Right atrium auricular region (tissue), 2 donors: ENCODE data around the gene ADSS1. TPM values are rescaled to one million over a fixed set of nuclear protein-coding genes. Genes with fewer than 3 reads are reported as not detected.
"Not testable (repeated sequence)": the region's sequence is repeated elsewhere in the genome, so short reads cannot be mapped to it uniquely, and the experiment has no call there.

Source experiments
- DNase-seq: peaks from one replicate; pipeline ENCODE4 v3.0.0-alpha.2; 2019; ENCODE audit warnings: low spot score
- H3K27ac ChIP-seq, 2 donors: fragments of 200-600 bp; sonication (generic); 1 replicate in 1 of 2; 2 replicates in 1 of 2; pipeline ENCODE4 v1.5.1; 2016 to 2019
- H3K27me3 ChIP-seq, 2 donors: fragments of 200-600 bp; sonication (generic); one replicate each; pipeline versions ENCODE4 v1.5.1 to v1.6.0; 2017 to 2019
- H3K36me3 ChIP-seq: fragments of 200-600 bp; sonication (generic); one replicate; pipeline ENCODE4 v1.5.1; 2016
- H3K4me1 ChIP-seq, 2 donors: fragments of 200-600 bp; sonication (generic); one replicate each; pipeline versions ENCODE4 v1.5.1 to v1.6.0; 2017 to 2019
- H3K4me3 ChIP-seq, 2 donors: fragments of 200-600 bp; sonication (generic); 1 replicate in 1 of 2; 2 replicates in 1 of 2; pipeline ENCODE4 v1.5.1; 2017 to 2019; ENCODE audit warnings: mild to moderate bottlenecking in 1 of 2, moderate library complexity in 1 of 2
- H3K9me3 ChIP-seq, 2 donors: fragments of 200-600 bp; sonication (generic); one replicate each; pipeline ENCODE4 v1.5.1; 2019
- total RNA-seq, 2 donors: library from RNA; depleted of rRNA; stranded (reverse); fragments of >200 nt; gene quantifications; one replicate each; pipeline ENCODE4 v1.1.0, GENCODE V29; 2016
- TF ChIP-seq, protein P1 (sequence below), 2 donors: fragments of 200-600 bp; sonication (generic); IDR thresholded peaks; one replicate each; pipeline ENCODE4 v1.5.1; 2019; ENCODE audit warnings: antibody characterized with exemption in 2 of 2

ADSS1 gene
- total RNA-seq, 2 donors from 2014 or later = 113 to 158 TPM

DNA sequence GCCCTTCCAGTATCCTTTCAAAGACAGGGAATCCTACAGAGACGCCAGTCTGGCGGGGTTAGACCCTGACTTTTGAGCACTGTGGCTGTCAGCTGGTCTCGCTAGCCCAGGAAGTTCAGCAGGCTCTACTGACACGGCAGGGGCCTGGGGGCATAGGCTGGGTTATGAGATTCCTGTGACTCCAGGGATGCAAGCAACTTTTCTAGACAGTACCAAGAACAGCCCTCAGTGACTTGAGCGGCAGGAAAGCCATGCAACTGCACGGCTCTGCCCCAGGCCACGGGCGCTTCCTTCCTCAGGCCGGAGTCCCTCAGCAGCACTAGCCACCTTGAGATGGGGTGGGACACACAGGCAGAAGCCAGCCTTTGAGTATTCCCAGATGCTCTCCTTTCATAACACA, 23.8 kb downstream of the ADSS1 start:
- Histone ChIP-seq H3K9me3 (no peaks in the 10 kb centered on the region), H3K36me3 (peaks cover 22% of the 10 kb centered on the region), H3K27ac (peak overlapping the region; percentile 46 to 48), H3K27me3 (no peaks in the 10 kb centered on the region), H3K4me3 (no peak overlapping the region), H3K4me1 (peaks cover 0 to 6% of the 10 kb centered on the region in 2 donors)
- no peak for DNase-seq
- TF ChIP-seq, protein P1, sequence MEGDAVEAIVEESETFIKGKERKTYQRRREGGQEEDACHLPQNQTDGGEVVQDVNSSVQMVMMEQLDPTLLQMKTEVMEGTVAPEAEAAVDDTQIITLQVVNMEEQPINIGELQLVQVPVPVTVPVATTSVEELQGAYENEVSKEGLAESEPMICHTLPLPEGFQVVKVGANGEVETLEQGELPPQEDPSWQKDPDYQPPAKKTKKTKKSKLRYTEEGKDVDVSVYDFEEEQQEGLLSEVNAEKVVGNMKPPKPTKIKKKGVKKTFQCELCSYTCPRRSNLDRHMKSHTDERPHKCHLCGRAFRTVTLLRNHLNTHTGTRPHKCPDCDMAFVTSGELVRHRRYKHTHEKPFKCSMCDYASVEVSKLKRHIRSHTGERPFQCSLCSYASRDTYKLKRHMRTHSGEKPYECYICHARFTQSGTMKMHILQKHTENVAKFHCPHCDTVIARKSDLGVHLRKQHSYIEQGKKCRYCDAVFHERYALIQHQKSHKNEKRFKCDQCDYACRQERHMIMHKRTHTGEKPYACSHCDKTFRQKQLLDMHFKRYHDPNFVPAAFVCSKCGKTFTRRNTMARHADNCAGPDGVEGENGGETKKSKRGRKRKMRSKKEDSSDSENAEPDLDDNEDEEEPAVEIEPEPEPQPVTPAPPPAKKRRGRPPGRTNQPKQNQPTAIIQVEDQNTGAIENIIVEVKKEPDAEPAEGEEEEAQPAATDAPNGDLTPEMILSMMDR (IDR thresholded peaks at IDR 0.05) = no peak

DNA sequence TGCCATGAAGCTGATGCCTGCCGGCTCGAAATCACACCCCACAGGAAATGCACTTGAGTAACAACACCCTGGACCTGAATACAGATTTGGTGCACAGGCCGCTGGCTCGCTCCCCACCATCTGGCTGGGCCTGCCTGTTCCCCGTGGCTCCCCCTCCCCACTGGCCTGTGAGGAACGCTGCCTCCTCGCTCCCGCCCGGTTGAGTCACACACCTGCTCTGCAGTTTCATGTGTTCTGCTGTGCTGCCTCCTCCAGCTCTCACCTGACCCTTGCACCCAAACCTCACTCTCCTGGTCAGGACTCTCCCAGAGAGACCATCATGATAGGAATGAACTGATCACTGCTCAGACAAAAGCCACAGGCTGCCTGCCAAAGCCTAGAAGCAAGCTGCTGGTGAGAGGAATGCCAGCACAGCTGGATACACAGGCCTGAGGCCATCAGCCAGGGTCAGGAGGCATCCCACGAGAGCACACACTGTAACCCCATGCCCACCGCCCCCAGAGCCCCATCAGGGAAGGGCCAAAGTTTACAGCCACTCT, 25.2 kb downstream of the ADSS1 start:
- DNase-seq = no peak
- H3K36me3 ChIP-seq = peaks cover 10% of the 10 kb centered on the region
- TF ChIP-seq, protein P1 (IDR thresholded peaks at IDR 0.05) = no peak
- peak overlapping the region in 1 of 2 donors; percentile 5 for H3K27ac ChIP-seq
- H3K4me1 ChIP-seq = peaks cover 0 to 14% of the 10 kb centered on the region in 2 donors
- H3K9me3 ChIP-seq = no peaks in the 10 kb centered on the region
- no peaks in the 10 kb centered on the region for H3K27me3 ChIP-seq
- no peak overlapping the region for H3K4me3 ChIP-seq

DNA sequence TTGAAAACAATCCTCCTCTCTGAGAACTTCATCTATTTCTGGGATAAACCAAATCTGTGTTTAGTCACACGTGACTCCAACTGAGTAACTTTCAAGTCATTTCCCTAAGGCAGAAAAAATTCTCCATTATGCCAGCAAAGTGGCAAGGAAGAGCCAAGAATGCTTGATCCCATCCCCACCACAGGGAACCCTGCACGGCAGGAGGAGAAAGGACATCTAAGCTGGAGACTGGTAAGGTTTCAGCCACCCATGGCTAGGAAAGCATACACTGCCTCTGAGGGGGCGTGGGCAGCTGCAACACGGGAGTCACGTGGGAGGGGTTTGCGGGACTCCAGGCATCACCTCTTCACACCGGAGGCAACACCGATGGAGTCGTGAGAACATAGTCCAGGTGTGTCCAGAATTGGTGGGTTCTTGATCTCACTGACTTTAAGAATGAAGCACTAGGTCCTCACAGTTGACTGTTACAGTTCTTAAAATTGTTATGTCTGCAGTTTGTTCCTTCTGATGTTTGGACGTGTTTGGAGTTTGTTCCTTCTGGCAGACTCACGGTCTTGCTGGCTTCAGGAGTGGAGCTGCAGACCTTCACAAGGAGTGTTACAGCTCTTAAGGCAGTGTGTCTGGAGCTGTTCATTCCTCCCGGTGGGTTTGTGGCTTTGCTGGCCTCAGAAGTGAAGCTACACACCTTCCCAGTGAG, 26.2 kb downstream of the ADSS1 start:
- no peaks in the 10 kb centered on the region for H3K9me3 ChIP-seq
- H3K27ac ChIP-seq = no peak overlapping the region
- peaks cover 3% of the 10 kb centered on the region for H3K36me3 ChIP-seq
- no peak overlapping the region for H3K4me3 ChIP-seq
- H3K4me1 ChIP-seq = peaks cover 0 to 25% of the 10 kb centered on the region in 2 donors
- TF ChIP-seq, protein P1 (IDR thresholded peaks at IDR 0.05) = no peak
- no peaks in the 10 kb centered on the region for H3K27me3 ChIP-seq
- no peak for DNase-seq

DNA sequence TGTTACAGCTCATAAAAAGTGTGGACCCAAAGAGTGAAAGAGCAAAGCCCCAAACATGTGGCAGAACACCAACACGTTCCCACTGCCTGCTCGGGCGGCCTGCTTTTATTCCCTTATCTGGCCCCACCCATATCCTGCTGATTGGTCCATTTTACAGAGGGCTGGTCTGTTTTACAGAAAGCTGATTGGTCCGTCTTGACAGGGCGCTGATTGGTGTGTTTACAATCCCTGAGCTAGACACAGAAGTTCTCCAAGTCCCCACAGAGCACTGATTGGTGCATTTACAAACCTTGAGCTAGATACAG, 26.7 kb downstream of the ADSS1 start:
- DNase-seq, H3K27ac ChIP-seq, H3K9me3 ChIP-seq, H3K27me3 ChIP-seq, H3K4me3 ChIP-seq, H3K36me3 ChIP-seq: not testable (repeated sequence)
- H3K4me1 ChIP-seq = peaks cover 0 to 27% of the 10 kb centered on the region in 2 donors

DNA sequence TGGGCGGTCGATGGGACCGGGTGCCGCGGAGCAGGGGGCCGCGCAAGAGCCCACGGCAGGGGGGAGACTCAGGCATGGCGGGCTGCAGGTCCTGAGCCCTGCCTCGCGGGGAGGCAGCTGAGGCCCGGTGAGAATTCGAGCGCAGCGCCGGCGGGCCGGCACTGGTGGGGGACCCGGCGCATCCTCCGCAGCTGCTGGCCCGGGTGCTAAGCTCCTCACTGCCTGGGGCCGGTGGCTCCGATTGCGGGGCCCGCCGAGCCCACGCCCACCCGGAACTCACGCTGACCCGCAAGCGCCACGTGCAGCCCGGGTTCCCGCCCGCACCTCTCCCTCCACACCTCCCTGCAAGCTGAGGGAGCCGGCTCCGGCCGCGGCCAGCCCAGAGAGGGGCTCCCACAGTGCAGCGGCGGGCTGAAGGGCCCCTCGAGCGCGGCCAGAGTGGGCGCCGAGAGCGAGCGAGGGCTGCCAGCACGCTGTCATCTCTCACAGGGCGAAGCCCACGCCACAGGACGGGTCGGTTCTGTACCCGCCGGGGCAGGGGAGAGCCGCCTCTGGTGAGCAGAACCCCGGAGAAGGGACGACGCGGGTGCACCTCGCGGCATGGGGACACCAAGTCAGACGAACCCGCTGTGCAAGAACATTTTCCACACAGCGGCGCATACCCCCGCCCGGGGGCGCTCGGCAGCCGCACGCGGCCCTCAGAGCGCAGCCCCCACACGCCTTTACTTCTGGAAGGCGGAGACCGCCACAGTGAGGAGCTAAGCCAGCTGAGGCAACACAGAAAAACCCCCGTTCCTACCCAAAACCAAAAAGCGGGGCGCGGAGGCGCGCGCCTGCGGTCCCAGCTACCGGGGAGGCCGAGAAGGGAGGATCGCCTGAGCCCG, 27.8 kb downstream of the ADSS1 start:
- Histone ChIP-seq H3K4me1 (peaks cover 0 to 27% of the 10 kb centered on the region in 2 donors), H3K27me3 (no peaks in the 10 kb centered on the region), H3K4me3 (peak overlapping the region; percentile 95 to 100), H3K27ac (peak overlapping the region; percentile 87), H3K9me3 (no peaks in the 10 kb centered on the region), H3K36me3 (peaks cover 10% of the 10 kb centered on the region)
- no peak for DNase-seq
- TF ChIP-seq, protein P1 (IDR thresholded peaks at IDR 0.05) = no peak

DNA sequence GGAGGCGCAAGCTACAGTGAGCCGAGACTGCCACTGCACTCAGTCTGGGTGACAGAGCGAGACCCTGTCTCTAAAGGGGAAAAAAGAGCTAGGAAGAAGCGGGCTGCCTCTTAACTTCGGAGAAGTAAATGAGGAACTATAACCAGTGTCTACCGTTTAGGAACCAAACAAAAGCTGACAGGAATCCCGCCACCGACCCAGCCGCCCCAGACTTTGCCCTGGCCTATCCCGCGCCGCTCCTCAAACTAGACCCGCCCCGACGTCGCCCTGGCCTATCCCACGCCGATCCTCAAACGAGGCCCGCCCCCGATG, 28.4 kb downstream of the ADSS1 start:
- DNase-seq = no peak
- no peaks in the 10 kb centered on the region for H3K9me3 ChIP-seq
- peak overlapping the region; percentile 87 for H3K27ac ChIP-seq
- H3K4me3 ChIP-seq = peak overlapping the region; percentile 95 to 100
- H3K36me3 ChIP-seq = peaks cover 16% of the 10 kb centered on the region
- peaks cover 0 to 27% of the 10 kb centered on the region in 2 donors for H3K4me1 ChIP-seq
- TF ChIP-seq, protein P1 (IDR thresholded peaks at IDR 0.05) = no peak
- no peaks in the 10 kb centered on the region for H3K27me3 ChIP-seq
